ENCODE data around the gene KIF26A.
"Not testable (repeated sequence)": the region's sequence is repeated elsewhere in the genome, so short reads cannot be mapped to it uniquely, and the experiment has no call there.

The KIF26A gene

GRCh38 chr14:104225278-104226190 is 87.1 kb downstream of the KIF26A start:
- not testable (repeated sequence) for DNase-seq

- DNase-seq = no peak
Measured at GRCh38 chr14:104226421-104227383, 88.3 kb downstream of the KIF26A start.

GRCh38 chr14:104227806-104228205 is 89.4 kb downstream of the KIF26A start:
- DNase-seq = no peak

- DNase-seq = no peak
Measured at GRCh38 chr14:104228221-104228620, 89.8 kb downstream of the KIF26A start.

- DNase-seq = no peak
Measured at GRCh38 chr14:104228716-104229533, 90.5 kb downstream of the KIF26A start.

GRCh38 chr14:104229534-104230055 is 91.2 kb downstream of the KIF26A start:
- no peak for DNase-seq

- DNase-seq = no peak
Measured at GRCh38 chr14:104230119-104230815, 91.9 kb downstream of the KIF26A start.
